ENCODE data around the gene MYO5C.

Gene MYO5C

DNA sequence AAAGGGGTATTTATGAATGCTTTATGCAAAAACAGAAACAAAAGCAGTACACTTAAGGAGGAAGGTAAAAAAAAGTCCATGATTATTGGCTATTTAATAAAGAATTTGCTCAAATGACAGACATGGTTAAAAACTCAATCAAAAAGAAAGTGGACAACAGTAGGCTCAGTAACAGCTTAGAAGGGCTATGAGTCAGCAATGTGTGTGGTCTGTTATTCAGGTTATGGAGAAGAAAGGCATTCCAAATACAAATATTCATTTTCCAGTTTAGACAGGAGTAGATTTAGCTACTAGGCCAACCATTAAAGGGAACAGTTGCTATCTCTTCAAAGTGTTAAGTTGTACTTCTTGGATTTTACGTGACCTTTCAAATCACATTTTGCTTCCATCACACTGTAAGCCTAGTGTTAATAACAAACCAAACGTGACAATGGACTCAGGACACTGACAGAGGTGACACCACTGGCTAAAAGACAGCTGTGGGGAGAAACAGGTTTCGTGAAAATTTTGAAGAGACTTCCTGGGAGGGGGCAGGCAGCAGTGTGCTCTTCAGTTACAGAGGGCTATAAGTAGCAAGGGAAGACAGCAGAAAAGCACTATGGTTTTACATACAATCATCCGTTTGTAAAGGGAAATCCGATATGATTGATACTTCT is 41.7 kb upstream of the MYO5C start:
- no peak for DNase-seq (ENCODE audit: extremely low read depth, low read depth)
- TF ChIP-seq, protein P1, sequence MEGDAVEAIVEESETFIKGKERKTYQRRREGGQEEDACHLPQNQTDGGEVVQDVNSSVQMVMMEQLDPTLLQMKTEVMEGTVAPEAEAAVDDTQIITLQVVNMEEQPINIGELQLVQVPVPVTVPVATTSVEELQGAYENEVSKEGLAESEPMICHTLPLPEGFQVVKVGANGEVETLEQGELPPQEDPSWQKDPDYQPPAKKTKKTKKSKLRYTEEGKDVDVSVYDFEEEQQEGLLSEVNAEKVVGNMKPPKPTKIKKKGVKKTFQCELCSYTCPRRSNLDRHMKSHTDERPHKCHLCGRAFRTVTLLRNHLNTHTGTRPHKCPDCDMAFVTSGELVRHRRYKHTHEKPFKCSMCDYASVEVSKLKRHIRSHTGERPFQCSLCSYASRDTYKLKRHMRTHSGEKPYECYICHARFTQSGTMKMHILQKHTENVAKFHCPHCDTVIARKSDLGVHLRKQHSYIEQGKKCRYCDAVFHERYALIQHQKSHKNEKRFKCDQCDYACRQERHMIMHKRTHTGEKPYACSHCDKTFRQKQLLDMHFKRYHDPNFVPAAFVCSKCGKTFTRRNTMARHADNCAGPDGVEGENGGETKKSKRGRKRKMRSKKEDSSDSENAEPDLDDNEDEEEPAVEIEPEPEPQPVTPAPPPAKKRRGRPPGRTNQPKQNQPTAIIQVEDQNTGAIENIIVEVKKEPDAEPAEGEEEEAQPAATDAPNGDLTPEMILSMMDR (IDR thresholded peaks at IDR 0.05; ENCODE audit: low read depth, low read length, missing control alignments): no peak
- no peak overlapping the region for H3K4me3 ChIP-seq (replicated peaks; ENCODE audit: low read depth, low read length)

DNA sequence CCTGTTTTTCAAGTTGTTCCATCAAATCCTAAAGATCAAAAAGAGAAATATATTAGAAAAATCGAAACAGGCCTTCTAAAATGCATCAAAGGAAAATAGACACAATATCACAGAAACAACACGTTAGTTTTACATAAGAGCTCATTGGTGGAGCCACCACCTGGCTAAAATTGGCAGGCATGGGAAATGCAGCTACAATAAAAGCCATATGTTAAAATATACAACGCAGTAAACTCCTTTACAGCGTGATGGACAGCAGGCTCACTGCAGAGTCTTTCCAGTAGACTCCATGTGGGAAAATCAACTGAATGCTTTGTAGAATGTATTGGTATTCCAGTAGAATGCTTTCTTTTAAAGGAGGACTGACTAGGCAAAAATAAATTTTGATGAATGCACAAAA is 40.9 kb upstream of the MYO5C start:
- TF ChIP-seq, protein P1 (IDR thresholded peaks at IDR 0.05; ENCODE audit: low read depth, low read length, missing control alignments): no peak
- H3K4me3 ChIP-seq (replicated peaks; ENCODE audit: low read depth, low read length): no peak overlapping the region
- DNase-seq (ENCODE audit: extremely low read depth, low read depth): no peak

DNA sequence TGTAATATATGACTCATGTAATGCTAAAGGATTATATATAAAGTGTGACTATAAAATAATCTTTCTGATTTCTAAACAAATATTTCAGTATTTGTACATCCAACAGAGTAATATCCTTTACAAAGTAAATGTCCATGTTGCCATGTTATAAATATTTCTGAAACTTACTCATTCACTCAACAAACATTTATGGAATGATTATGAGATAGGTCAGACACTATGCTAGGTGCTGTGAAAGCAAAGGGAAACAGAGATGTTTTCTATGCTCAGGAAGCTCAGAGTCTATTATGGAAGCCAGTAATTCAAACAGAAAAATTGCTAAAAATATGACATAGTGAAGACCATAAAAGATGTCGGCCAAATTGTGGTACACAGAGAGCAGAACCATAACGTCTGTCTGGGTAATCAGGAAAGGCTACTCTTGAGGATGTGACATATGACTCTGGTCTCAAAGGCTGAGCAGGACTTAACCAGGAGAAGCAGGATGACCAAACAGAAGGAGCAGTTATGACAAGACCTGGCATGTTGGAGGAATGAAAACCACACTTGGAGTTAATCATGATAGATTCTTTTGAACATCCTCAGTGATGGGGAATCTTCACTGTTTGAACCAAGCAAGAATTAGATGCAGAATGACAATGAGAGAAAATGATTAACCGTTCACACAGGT is 39.0 kb upstream of the MYO5C start:
- DNase-seq (ENCODE audit: extremely low read depth, low read depth): no peak

DNA sequence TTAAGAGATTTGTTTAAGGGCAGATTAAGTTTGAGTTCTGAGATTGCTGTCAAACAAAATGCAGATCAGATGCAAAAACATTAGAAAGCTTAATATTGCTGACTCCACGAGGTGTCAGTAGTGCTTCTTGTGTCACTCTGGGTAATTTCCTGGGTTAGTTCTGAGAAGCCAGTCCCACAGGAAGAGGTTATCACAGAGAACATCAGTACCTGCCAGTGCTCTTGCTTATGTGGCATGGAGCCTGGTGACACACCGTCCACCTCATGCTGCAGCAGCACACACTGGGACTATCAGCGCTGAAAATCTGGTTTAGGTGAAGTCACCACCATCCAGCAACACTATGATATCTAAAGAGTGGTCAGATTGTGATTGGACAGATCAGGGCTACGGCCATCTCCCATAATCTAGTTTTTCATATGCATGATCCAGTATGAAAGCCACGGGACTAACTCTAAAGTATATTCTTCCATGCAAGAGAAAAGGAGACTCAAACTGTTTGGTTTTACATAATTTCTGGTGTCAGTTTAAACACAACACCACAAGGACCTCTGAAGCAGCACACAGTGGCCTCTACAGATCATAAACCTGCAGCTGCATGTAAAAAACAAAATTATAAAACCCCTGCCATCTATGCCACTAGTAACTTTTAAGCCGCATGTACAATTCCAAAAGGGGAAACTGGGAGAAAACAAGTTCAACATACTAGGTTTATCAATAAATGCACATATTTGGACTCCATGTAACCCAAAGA is 36.1 kb upstream of the MYO5C start:
- H3K4me3 ChIP-seq (replicated peaks; ENCODE audit: low read depth, low read length): no peak overlapping the region
- DNase-seq (ENCODE audit: extremely low read depth, low read depth): no peak

More for the DNA sequence above, 39.0 kb upstream of the MYO5C start:
- TF ChIP-seq, protein P1 (IDR thresholded peaks at IDR 0.05; ENCODE audit: low read depth, low read length, missing control alignments): no peak
- no peak overlapping the region for H3K4me3 ChIP-seq (replicated peaks; ENCODE audit: low read depth, low read length)

GRCh38 chr15:52329987-52330386 is 34.4 kb upstream of the MYO5C start:
- H3K4me3 ChIP-seq (replicated peaks; ENCODE audit: low read depth, low read length): no peak overlapping the region
- TF ChIP-seq, protein P1 (IDR thresholded peaks at IDR 0.05; ENCODE audit: low read depth, low read length, missing control alignments): no peak
- DNase-seq (ENCODE audit: extremely low read depth, low read depth): no peak

More for the DNA sequence above, 36.1 kb upstream of the MYO5C start:
- TF ChIP-seq, protein P1 (IDR thresholded peaks at IDR 0.05; ENCODE audit: low read depth, low read length, missing control alignments): peak; percentile 24

DNA sequence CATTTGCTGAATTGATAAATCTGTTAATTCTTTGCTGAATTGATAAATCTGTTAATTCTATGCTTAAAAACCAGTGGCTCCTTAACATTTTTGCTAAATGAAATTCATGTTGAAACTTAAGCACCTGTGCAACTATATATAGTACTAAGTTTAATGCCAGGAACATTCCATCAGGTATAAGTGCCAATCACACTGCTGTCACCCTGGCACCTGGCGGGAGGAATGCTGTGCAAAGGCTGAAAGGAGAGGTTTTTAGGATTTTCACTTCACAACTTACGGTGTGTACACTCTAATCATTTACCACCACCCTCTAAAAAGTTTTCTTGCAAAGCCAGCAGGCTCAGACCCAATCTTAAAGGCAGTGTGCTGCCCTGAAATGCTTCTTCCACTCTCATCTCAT is 33.5 kb upstream of the MYO5C start:
- DNase-seq (ENCODE audit: extremely low read depth, low read depth): no peak
- TF ChIP-seq, protein P1 (IDR thresholded peaks at IDR 0.05; ENCODE audit: low read depth, low read length, missing control alignments): no peak
- no peak overlapping the region for H3K4me3 ChIP-seq (replicated peaks; ENCODE audit: low read depth, low read length)

Data from HFF-Myc (cell line).